Adrenal gland (tissue), 5 donors: ENCODE measurements around the gene CYB561A3.

Experiments
- CTCF ChIP-seq, 6 experiments: fragments of 450-650 bp in 4 of 6; fragments of 200-600 bp in 2 of 6; sonication (generic) in 1 of 6; IDR thresholded peaks; 1 replicate in 5 of 6; 2 replicates in 1 of 6; pipeline versions ENCODE4 v1.5.1 to v1.8.0; 2016 to 2021; ENCODE audit warnings: antibody characterized with exemption in 6 of 6, mild to moderate bottlenecking in 2 of 6, moderate library complexity in 1 of 6
- POLR2A ChIP-seq, 2 donors: fragments of 450-650 bp; IDR thresholded peaks; one replicate each; pipeline ENCODE4 v1.6.1; 2017; ENCODE audit warnings: antibody characterized with exemption in 2 of 2, mild to moderate bottlenecking in 2 of 2, moderate library complexity in 1 of 2
- donor health status: DM: no; HTN: no; CAD: no.

GRCh38 chr11:61375761-61376108 lies 14.1 kb upstream of the CYB561A3 start:
- no peak for TF ChIP-seq CTCF (IDR thresholded peaks at IDR 0.05)
- no peak for TF ChIP-seq POLR2A (IDR thresholded peaks at IDR 0.05)
